Nephron (organoid): ENCODE measurements around the gene YJEFN3.

Source experiments
- H3K27ac Mint-ChIP-seq, 3 experiments: 2 replicates each; pipeline ENCODE4 v1.8.0; 2020; ENCODE audit warnings: mixed read lengths in 3 of 3, mild to moderate bottlenecking in 2 of 3, moderate library complexity in 1 of 3
- H3K27me3 Mint-ChIP-seq: 2 replicates; pipeline ENCODE4 v1.8.0; 2021; ENCODE audit warnings: low read depth, mild to moderate bottlenecking, moderate library complexity, mixed read lengths
- H3K36me3 Mint-ChIP-seq: 2 replicates; pipeline ENCODE4 v1.8.0; 2020; ENCODE audit warnings: low read depth, mixed read lengths
- H3K4me1 Mint-ChIP-seq: 2 replicates; pipeline ENCODE4 v1.8.0; 2020; ENCODE audit warnings: mixed read lengths
- H3K4me3 Mint-ChIP-seq, 3 experiments: 2 replicates each; pipeline ENCODE4 v1.8.0; 2020; ENCODE audit warnings: mild to moderate bottlenecking in 3 of 3, mixed read lengths in 3 of 3, moderate library complexity in 2 of 3
- H3K9me3 Mint-ChIP-seq: 2 replicates; pipeline ENCODE4 v1.8.0; 2020; ENCODE audit warnings: mixed read lengths
- TF ChIP-seq, protein P1 (sequence below), 3 experiments: fragments of 200-600 bp; sonication (generic); IDR thresholded peaks; one replicate each; pipeline ENCODE4 v1.5.0; 2021; ENCODE audit warnings: antibody characterized with exemption in 3 of 3; ENCODE audit not compliant: unreplicated experiment in 3 of 3

YJEFN3 gene

DNA sequence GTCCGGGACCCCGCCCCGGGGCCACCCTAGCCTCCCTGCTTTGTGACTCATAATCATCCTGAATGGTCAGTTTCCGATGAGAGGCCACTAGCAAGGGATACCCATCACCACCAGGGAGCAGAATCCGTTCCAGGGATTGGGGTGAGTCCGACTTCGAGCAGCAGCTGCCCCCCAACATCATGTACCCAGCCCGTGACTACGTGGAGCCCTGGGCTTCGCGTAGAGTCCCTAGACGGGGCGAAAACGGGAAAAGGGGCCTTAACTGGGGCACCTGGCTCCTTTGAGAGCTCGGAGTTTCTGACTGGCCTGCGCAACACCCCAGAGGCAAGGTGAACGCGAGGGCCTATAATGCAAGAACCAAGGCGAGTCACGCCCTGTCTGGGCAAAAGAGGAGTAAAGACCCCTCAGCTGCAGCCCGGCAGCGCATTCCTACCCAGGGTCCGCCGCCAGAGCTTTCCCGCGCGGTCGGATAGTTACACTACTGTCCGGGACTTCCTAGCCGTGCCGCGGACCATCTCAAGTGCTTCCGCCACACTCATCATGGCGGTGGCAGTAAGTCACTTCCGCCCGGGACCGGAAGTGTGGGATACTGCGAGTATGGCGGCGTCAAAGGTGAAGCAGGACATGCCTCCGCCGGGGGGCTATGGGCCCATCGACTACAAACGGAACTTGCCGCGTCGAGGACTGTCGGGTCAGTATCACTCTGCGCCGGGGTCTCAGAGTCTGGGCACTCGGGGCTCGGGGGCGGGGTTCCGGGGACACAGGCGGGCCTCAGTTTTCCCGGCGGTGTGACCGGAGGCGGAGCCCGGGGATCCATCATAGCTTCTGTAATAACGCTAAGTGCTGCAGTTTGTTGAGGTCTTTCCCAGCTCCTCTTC lies 12.8 kb upstream of the YJEFN3 start, which contains the start of gene NDUFA13:
TSS of gene NDUFA13 (plus strand) at position 584 of the 878 bp plus-strand sequence. CDS start at position 598, 14 bp downstream.
- TF ChIP-seq, protein P1, sequence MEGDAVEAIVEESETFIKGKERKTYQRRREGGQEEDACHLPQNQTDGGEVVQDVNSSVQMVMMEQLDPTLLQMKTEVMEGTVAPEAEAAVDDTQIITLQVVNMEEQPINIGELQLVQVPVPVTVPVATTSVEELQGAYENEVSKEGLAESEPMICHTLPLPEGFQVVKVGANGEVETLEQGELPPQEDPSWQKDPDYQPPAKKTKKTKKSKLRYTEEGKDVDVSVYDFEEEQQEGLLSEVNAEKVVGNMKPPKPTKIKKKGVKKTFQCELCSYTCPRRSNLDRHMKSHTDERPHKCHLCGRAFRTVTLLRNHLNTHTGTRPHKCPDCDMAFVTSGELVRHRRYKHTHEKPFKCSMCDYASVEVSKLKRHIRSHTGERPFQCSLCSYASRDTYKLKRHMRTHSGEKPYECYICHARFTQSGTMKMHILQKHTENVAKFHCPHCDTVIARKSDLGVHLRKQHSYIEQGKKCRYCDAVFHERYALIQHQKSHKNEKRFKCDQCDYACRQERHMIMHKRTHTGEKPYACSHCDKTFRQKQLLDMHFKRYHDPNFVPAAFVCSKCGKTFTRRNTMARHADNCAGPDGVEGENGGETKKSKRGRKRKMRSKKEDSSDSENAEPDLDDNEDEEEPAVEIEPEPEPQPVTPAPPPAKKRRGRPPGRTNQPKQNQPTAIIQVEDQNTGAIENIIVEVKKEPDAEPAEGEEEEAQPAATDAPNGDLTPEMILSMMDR (IDR thresholded peaks at IDR 0.05; ENCODE audit: unreplicated experiment in 3 of 3), result no peak
- H3K27me3 Mint-ChIP-seq, result no peaks in the 10 kb centered on the region
- peak within 1 kb of the TSS; percentile 95 to 99 (median 99) for H3K4me3 Mint-ChIP-seq
- H3K36me3 Mint-ChIP-seq, result peaks cover 23% of the 10 kb centered on the region
- H3K27ac Mint-ChIP-seq, result peak within 1 kb of the TSS; percentile 89 to 97 (median 94)
- no peaks in the 10 kb centered on the region for H3K9me3 Mint-ChIP-seq
- peaks cover 6% of the 10 kb centered on the region for H3K4me1 Mint-ChIP-seq

DNA sequence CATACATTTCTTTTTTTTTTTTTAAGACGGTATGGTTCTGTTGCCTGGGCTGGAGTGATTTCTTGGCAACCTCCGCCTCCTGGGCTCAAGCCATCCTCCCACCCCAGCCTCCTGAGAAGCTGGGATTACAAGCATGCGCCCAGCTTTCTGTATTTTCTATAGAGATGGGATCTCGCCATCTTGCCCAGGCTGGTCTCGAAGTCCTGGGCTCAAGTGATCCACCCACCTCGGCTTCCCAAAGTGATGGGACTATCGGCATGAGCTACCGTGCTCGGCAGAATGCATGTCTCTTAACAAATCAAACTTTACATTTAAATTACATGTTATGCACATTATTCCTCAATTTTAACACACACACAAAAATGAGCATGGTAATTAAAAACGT lies 11.5 kb upstream of the YJEFN3 start:
- H3K4me1 Mint-ChIP-seq, result peaks cover 6% of the 10 kb centered on the region
- TF ChIP-seq, protein P1 (IDR thresholded peaks at IDR 0.05; ENCODE audit: unreplicated experiment in 3 of 3), result no peak
- no peaks in the 10 kb centered on the region for H3K9me3 Mint-ChIP-seq
- peak overlapping the region; percentile 95 to 99 (median 99) for H3K4me3 Mint-ChIP-seq
- no peaks in the 10 kb centered on the region for H3K27me3 Mint-ChIP-seq
- H3K36me3 Mint-ChIP-seq, result peaks cover 26% of the 10 kb centered on the region
- H3K27ac Mint-ChIP-seq, result no peak overlapping the region

DNA sequence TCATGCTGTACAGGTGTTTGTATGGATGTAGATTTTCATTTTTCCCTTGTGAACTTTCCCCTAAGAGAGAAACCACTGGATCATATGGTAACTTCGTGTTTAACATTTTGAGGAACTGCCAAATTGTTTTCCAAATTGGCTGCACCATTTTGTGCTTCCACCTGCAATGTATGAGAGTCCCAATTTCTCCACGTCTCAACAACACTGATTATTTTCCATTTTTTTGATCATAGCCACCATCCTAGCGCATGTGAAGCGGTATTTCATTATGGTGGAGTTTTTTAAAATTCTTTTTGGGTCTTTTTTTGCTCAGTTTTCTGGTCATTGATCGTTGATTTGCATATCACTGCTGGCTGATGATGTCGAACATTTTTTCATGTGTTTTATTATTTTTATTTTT lies 7.7 kb upstream of the YJEFN3 start:
- peaks cover 4% of the 10 kb centered on the region for H3K4me1 Mint-ChIP-seq
- H3K9me3 Mint-ChIP-seq, result no peaks in the 10 kb centered on the region
- TF ChIP-seq, protein P1 (IDR thresholded peaks at IDR 0.05; ENCODE audit: unreplicated experiment in 3 of 3), result no peak
- no peaks in the 10 kb centered on the region for H3K27me3 Mint-ChIP-seq
- peaks cover 30% of the 10 kb centered on the region for H3K36me3 Mint-ChIP-seq
- H3K27ac Mint-ChIP-seq, result no peak overlapping the region
- no peak overlapping the region for H3K4me3 Mint-ChIP-seq

DNA sequence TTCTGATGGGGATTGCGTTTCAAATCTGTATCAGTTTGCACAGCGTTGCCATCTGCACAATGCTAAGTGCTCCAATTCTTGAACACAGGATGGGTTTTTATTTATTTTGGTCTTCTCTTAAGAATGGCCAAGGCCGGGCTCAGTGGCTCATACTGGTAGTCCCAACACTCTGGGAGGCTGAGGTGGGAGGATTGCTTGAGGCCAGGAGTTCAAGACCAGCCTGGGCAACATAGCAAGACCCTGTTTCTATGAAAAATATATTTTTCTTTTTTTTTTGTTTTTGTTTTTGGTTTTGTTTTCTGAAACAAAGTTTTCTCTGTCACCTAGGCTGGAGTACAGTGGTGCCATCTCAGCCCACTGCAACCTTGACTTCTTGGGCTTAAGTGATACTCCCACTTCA lies 5.5 kb upstream of the YJEFN3 start:
- H3K27ac Mint-ChIP-seq, result no peak overlapping the region
- H3K4me3 Mint-ChIP-seq, result no peak overlapping the region
- TF ChIP-seq, protein P1 (IDR thresholded peaks at IDR 0.05; ENCODE audit: unreplicated experiment in 3 of 3), result no peak
- H3K9me3 Mint-ChIP-seq, result no peaks in the 10 kb centered on the region
- peaks cover 29% of the 10 kb centered on the region for H3K36me3 Mint-ChIP-seq
- no peaks in the 10 kb centered on the region for H3K27me3 Mint-ChIP-seq
- no peaks in the 10 kb centered on the region for H3K4me1 Mint-ChIP-seq

DNA sequence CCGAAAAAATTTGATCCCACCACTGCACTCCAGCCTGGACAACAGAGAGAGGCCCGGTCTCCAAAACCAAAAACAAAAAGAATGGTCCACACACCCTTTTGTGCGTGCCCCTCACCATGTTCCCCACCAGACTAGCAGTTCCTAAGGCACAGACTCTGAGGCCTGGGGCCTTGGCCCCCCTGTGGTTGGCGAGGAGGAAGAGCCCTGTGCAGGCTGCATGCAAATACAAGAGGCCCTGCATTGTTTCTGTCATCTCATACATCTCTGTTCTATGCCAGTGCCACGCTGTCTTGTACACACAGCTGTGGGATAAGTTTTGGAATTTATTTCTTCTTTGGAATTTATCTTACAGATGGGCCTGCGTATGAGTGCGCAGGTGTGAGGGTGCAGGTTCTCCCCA lies 4.7 kb upstream of the YJEFN3 start:
- Mint-ChIP-seq H3K27ac (no peak overlapping the region), H3K9me3 (no peaks in the 10 kb centered on the region), H3K4me1 (no peaks in the 10 kb centered on the region), H3K4me3 (no peak overlapping the region), H3K36me3 (peaks cover 31% of the 10 kb centered on the region), H3K27me3 (no peaks in the 10 kb centered on the region)
- TF ChIP-seq, protein P1 (IDR thresholded peaks at IDR 0.05; ENCODE audit: unreplicated experiment in 3 of 3), result no peak
